K562 (cell line): ENCODE results near the gene FAM98C. TPM values are rescaled to one million over a fixed set of nuclear protein-coding genes. Genes with fewer than 3 reads are reported as not detected.

Experiments
- ARHGAP35 ChIP-seq: fragments of 450-650 bp; IDR thresholded peaks from 2 replicates; pipeline ENCODE4 v1.6.1; 2018; ENCODE audit not compliant: partially characterized antibody
- CC2D1A ChIP-seq: fragments of 450-650 bp; IDR thresholded peaks from 2 replicates; pipeline ENCODE4 v1.6.1; 2017; ENCODE audit warnings: mild to moderate bottlenecking
- CCAR2 ChIP-seq: fragments of 200-400 bp; formaldehyde crosslinking; IDR thresholded peaks from 2 replicates; pipeline ENCODE4 v1.6.1; 2017; ENCODE audit warnings: mild to moderate bottlenecking, low read depth, low read length
- HDGF ChIP-seq: fragments of 450-650 bp; IDR thresholded peaks from 2 replicates; pipeline ENCODE4 v1.6.1; 2016
- NBN ChIP-seq: fragments of 450-650 bp; IDR thresholded peaks from 2 replicates; pipeline ENCODE4 v1.6.1; 2016; ENCODE audit warnings: low read depth, mild to moderate bottlenecking
- NCOA4 ChIP-seq: fragments of 450-650 bp; IDR thresholded peaks from 2 replicates; pipeline ENCODE4 v1.6.1; 2018; ENCODE audit warnings: mild to moderate bottlenecking; ENCODE audit not compliant: partially characterized antibody
- NCOA6 ChIP-seq: fragments of 450-650 bp; IDR thresholded peaks from 2 replicates; pipeline ENCODE4 v1.6.1; 2017; ENCODE audit warnings: mild to moderate bottlenecking
- RAD21 ChIP-seq, 2 experiments: fragments of 250-450 bp in 1 of 2; fragments of 450-650 bp in 1 of 2; sonication (Bioruptor Pico) in 1 of 2; formaldehyde crosslinking in 1 of 2; IDR thresholded peaks in 1 of 2; conservative IDR thresholded peaks in 1 of 2; 2 replicates each; pipeline versions ENCODE4 v1.4.0 to v1.8.0; 2020 to 2022; ENCODE audit warnings: mild to moderate bottlenecking in 2 of 2, moderate library complexity in 1 of 2
- U2AF2 ChIP-seq: fragments of 200-400 bp; formaldehyde crosslinking; optimal IDR thresholded peaks from 2 replicates; pipeline ENCODE3; 2017; ENCODE audit warnings: low read depth, mild to moderate bottlenecking, low read length
- ZBED1 ChIP-seq: IDR thresholded peaks from 2 replicates; pipeline ENCODE4 v1.6.1; 2014
- ZFP1 ChIP-seq: fragments of 450-650 bp; formaldehyde crosslinking; IDR thresholded peaks from 2 replicates; pipeline ENCODE4 v1.4.0; 2020; ENCODE audit warnings: mild to moderate bottlenecking, mixed read lengths
- ZFP36 ChIP-seq: fragments of 150-350 bp; IDR thresholded peaks from 2 replicates; pipeline ENCODE4 v1.6.1; 2018; ENCODE audit warnings: low read length, low read depth; ENCODE audit not compliant: partially characterized antibody
- polyA plus RNA-seq, 8 experiments: library from polyadenylated mRNA; depleted of rRNA in 4 of 8; stranded (reverse) in 5 of 8; unstranded in 3 of 8; fragments of >200 nt; fragmentation: Nextera tagmentation in 2 of 8; fragmentation: Illumina TruSeq in 1 of 8; extraction: Ambion mirVana in 2 of 8; extraction: Trizol in 1 of 8; gene quantifications; 2 replicates each; pipeline versions ENCODE4 v1.2.1 to v1.2.3, GENCODE V29; 2011 to 2014; ENCODE audit warnings: inconsistent platforms in 1 of 8, missing spikeins in 1 of 8
- total RNA-seq, 7 experiments: library from RNA; depleted of rRNA in 6 of 7; stranded (reverse); fragments of >200 nt in 6 of 7; fragmentation: Illumina TruSeq in 2 of 7; extraction: Trizol in 2 of 7; gene quantifications; 2 replicates each; pipeline versions ENCODE4 v1.2.1 to v1.2.3, GENCODE V29; 2011 to 2021; ENCODE audit warnings: low replicate concordance in 1 of 7
- TF ChIP-seq, protein P1 (sequence below), 2 experiments: IDR thresholded peaks; 2 replicates each; pipeline ENCODE4 v1.6.1; 2012; ENCODE audit warnings: improper control_type of control experiment in 2 of 2, low read depth in 2 of 2, low read length in 2 of 2, borderline replicate concordance in 1 of 2
- TF ChIP-seq, protein P2 (sequence below): sonication (generic); formaldehyde crosslinking; IDR thresholded peaks from 2 replicates; pipeline ENCODE4 v1.5.0; 2020; ENCODE audit warnings: missing genetic modification reagents
- TF ChIP-seq, protein P3 (sequence below), 2 experiments: fragments of 450-650 bp; formaldehyde crosslinking in 1 of 2; IDR thresholded peaks; 2 replicates each; pipeline versions ENCODE4 v1.4.0 to v1.6.1; 2014 to 2020; ENCODE audit warnings: mild to moderate bottlenecking in 2 of 2, borderline replicate concordance in 1 of 2, low read depth in 1 of 2

The FAM98C gene
- total and polyA plus RNA-seq, 9 of the 15 experiments (the other 6 are each of a cell fraction or from before 2014, with no cell fraction given) = 1.7 to 43.8 (median 13.7) TPM

DNA sequence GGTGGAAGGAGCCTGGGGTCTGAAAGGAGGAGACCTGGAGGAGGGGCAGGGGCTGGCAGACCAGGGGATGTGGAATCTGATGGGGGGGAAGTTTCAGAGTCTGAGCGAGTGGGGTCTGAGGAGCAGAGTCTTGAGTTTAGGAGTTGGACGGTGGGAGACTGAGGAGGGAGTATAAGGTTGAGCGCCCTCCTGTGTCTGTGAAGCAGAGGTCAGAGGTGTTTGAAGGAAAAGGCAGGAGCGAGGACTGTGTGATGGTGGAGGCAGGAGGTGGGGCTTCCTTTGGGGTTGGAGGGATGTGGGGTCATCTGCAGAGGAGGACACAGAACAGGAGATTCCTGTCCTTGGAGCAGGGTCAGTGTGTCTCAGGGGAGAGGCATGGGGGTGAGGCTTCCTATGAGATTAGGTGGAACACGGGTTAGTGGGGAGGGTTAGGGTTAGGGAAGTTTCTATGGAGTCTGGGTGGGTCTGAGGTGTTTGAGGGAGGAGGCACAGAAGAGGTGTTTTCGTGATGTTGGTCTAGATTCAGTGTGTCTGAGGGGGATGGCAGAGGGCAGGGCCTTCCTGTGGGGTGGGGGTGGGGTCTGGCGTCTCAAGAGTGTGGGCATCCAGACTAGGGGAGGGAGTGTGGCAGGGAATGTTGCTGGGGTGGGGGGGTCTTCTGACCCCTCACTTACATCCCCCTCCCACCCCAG, 38.9 kb downstream of the FAM98C start (continued):
- TF ChIP-seq, protein P1, sequence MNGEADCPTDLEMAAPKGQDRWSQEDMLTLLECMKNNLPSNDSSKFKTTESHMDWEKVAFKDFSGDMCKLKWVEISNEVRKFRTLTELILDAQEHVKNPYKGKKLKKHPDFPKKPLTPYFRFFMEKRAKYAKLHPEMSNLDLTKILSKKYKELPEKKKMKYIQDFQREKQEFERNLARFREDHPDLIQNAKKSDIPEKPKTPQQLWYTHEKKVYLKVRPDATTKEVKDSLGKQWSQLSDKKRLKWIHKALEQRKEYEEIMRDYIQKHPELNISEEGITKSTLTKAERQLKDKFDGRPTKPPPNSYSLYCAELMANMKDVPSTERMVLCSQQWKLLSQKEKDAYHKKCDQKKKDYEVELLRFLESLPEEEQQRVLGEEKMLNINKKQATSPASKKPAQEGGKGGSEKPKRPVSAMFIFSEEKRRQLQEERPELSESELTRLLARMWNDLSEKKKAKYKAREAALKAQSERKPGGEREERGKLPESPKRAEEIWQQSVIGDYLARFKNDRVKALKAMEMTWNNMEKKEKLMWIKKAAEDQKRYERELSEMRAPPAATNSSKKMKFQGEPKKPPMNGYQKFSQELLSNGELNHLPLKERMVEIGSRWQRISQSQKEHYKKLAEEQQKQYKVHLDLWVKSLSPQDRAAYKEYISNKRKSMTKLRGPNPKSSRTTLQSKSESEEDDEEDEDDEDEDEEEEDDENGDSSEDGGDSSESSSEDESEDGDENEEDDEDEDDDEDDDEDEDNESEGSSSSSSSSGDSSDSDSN (IDR thresholded peaks at IDR 0.05; ENCODE audit: borderline replicate concordance in 1 of 2, low read depth in 2 of 2, low read length in 2 of 2) = no peak
- TF ChIP-seq NCOA4 (no peak), NCOA6 (no peak), CC2D1A (peak; percentile 71), U2AF2 (no peak), ARHGAP35 (peak; percentile 46), RAD21 (CRISPR knock-in tag; conservative IDR thresholded peaks at IDR 0.05 in 1 of 2, IDR thresholded peaks at IDR 0.05 in 1 of 2) (peak; percentile 20 to 77; a peak in 2 of 4 replicates), ZFP1 (CRISPR knock-in tag) (no peak), CCAR2 (no peak), NBN (no peak), HDGF (0 out of 2 replicates have a peak, but pooled peaks have one; percentile 85), ZBED1 (no peak), ZFP36 (peak; percentile 65)
- TF ChIP-seq, protein P2, sequence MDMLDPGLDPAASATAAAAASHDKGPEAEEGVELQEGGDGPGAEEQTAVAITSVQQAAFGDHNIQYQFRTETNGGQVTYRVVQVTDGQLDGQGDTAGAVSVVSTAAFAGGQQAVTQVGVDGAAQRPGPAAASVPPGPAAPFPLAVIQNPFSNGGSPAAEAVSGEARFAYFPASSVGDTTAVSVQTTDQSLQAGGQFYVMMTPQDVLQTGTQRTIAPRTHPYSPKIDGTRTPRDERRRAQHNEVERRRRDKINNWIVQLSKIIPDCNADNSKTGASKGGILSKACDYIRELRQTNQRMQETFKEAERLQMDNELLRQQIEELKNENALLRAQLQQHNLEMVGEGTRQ = no peak
- TF ChIP-seq, protein P3, sequence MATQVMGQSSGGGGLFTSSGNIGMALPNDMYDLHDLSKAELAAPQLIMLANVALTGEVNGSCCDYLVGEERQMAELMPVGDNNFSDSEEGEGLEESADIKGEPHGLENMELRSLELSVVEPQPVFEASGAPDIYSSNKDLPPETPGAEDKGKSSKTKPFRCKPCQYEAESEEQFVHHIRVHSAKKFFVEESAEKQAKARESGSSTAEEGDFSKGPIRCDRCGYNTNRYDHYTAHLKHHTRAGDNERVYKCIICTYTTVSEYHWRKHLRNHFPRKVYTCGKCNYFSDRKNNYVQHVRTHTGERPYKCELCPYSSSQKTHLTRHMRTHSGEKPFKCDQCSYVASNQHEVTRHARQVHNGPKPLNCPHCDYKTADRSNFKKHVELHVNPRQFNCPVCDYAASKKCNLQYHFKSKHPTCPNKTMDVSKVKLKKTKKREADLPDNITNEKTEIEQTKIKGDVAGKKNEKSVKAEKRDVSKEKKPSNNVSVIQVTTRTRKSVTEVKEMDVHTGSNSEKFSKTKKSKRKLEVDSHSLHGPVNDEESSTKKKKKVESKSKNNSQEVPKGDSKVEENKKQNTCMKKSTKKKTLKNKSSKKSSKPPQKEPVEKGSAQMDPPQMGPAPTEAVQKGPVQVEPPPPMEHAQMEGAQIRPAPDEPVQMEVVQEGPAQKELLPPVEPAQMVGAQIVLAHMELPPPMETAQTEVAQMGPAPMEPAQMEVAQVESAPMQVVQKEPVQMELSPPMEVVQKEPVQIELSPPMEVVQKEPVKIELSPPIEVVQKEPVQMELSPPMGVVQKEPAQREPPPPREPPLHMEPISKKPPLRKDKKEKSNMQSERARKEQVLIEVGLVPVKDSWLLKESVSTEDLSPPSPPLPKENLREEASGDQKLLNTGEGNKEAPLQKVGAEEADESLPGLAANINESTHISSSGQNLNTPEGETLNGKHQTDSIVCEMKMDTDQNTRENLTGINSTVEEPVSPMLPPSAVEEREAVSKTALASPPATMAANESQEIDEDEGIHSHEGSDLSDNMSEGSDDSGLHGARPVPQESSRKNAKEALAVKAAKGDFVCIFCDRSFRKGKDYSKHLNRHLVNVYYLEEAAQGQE (IDR thresholded peaks at IDR 0.05; ENCODE audit: borderline replicate concordance) = peak; percentile 70; the same call in 1 of the 2 replicates
- TF ChIP-seq, protein P3 (CRISPR knock-in tag; IDR thresholded peaks at IDR 0.05; ENCODE audit: low read depth) = no peak
